ENCODE measurements around the gene ACAN.

Gene ACAN

GRCh38 chr15:88802250-88802990 lies 816 bp upstream of the ACAN start:
- DNase-seq (ENCODE audit: low read depth): no peak

- no peak for DNase-seq (ENCODE audit: low read depth)
These were observed 320 bp upstream of the ACAN start for GRCh38 chr15:88802991-88803240.

GRCh38 chr15:88803920-88804247 lies 648 bp downstream of the ACAN start:
- DNase-seq (ENCODE audit: low read depth): no peak

GRCh38 chr15:88804257-88804656 lies 1.0 kb downstream of the ACAN start:
- no peak for DNase-seq (ENCODE audit: low read depth)

GRCh38 chr15:88805031-88805780 lies 2.0 kb downstream of the ACAN start:
- DNase-seq (ENCODE audit: low read depth): no peak

GRCh38 chr15:88810446-88810845 lies 7.2 kb downstream of the ACAN start:
- DNase-seq (ENCODE audit: low read depth): no peak

- DNase-seq (ENCODE audit: low read depth): no peak
These were observed 8.9 kb downstream of the ACAN start for GRCh38 chr15:88812133-88812532.

GRCh38 chr15:88813960-88814359 lies 10.7 kb downstream of the ACAN start:
- DNase-seq (ENCODE audit: low read depth): no peak

GRCh38 chr15:88814393-88814792 lies 11.2 kb downstream of the ACAN start:
- no peak for DNase-seq (ENCODE audit: low read depth)

- no peak for DNase-seq (ENCODE audit: low read depth)
These were observed 15.7 kb downstream of the ACAN start for GRCh38 chr15:88818920-88819319.

GRCh38 chr15:88821993-88822392 lies 18.8 kb downstream of the ACAN start:
- DNase-seq (ENCODE audit: low read depth): no peak

- DNase-seq (ENCODE audit: low read depth): no peak
These were observed 25.6 kb downstream of the ACAN start for GRCh38 chr15:88828791-88829190.

GRCh38 chr15:88830016-88830415 lies 26.8 kb downstream of the ACAN start:
- DNase-seq (ENCODE audit: low read depth): no peak

GRCh38 chr15:88832820-88833730 lies 29.8 kb downstream of the ACAN start:
- no peak for DNase-seq (ENCODE audit: low read depth)

- DNase-seq (ENCODE audit: low read depth): no peak
These were observed 30.5 kb downstream of the ACAN start for GRCh38 chr15:88833731-88834100.

GRCh38 chr15:88834211-88834812 lies 31.1 kb downstream of the ACAN start:
- no peak for DNase-seq (ENCODE audit: low read depth)

- no peak for DNase-seq (ENCODE audit: low read depth)
These were observed 31.9 kb downstream of the ACAN start for GRCh38 chr15:88835119-88835518.

GRCh38 chr15:88835646-88836045 lies 32.4 kb downstream of the ACAN start:
- no peak for DNase-seq (ENCODE audit: low read depth)

- DNase-seq (ENCODE audit: low read depth): no peak
These were observed 35.4 kb downstream of the ACAN start for GRCh38 chr15:88838667-88839066.

GRCh38 chr15:88839146-88839545 lies 35.9 kb downstream of the ACAN start:
- DNase-seq (ENCODE audit: low read depth): no peak

- no peak for DNase-seq (ENCODE audit: low read depth)
These were observed 36.7 kb downstream of the ACAN start for GRCh38 chr15:88839961-88840360.

GRCh38 chr15:88841236-88841635 lies 38.0 kb downstream of the ACAN start:
- DNase-seq (ENCODE audit: low read depth): no peak

GRCh38 chr15:88842156-88842555 lies 38.9 kb downstream of the ACAN start:
- DNase-seq (ENCODE audit: low read depth): no peak

Data from stimulated activated CD8-positive, alpha-beta memory T cell treated with anti-CD3 and anti-CD28 coated beads, Interleukin-4, amount 100 ng/mL, for 24 hours (primary cell).